Measurements from ENCODE around the gene PFDN2.
A peak's percentile ranks its signal among the peaks of the same experiment; 100 is the strongest.

The PFDN2 gene

DNA sequence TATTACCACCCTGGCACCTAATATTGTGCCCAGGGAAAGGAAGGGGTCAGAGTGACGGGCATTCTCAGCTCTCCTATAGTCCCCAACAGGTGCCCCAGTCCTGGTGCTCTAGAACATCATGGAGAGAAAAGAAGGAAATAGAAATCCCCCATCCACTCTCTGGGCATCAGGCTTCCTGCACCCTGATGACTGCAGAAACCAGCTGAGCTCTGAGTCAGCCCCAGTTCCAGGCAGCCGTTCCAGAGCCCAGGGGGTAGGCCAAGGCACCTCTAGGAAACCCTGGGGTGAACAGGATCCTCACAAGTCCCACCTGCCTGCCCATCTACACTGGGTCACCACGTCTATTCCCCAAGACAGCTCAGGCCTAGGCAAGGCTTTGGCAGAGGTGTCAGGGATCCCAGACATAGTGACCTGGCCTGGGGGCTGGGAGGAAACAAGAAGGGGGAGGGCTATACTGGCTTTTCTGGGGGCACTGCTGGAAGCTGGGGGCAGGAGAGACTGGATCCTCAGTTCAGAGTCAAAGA is 29.2 kb downstream of the PFDN2 start (continued):
- TF ChIP-seq ZNF639 (tag by site-specific recombination; IDR thresholded peaks at IDR 0.05) (no peak), FEZF1 (tag by site-specific recombination; IDR thresholded peaks at IDR 0.05) (no peak), ZBTB1 (tag by site-specific recombination; IDR thresholded peaks at IDR 0.05) (no peak), ZNF37A (tag by site-specific recombination; IDR thresholded peaks at IDR 0.05) (no peak), SP7 (tag by site-specific recombination; IDR thresholded peaks at IDR 0.05) (no peak), ZNF621 (tag by site-specific recombination; IDR thresholded peaks at IDR 0.05) (no peak), ZBTB8A (tag by site-specific recombination; IDR thresholded peaks at IDR 0.05) (no peak), ZNF580 (tag by site-specific recombination; IDR thresholded peaks at IDR 0.05) (no peak), ZNF768 (tag by site-specific recombination; IDR thresholded peaks at IDR 0.05) (no peak)
- TF ChIP-seq, protein P1, sequence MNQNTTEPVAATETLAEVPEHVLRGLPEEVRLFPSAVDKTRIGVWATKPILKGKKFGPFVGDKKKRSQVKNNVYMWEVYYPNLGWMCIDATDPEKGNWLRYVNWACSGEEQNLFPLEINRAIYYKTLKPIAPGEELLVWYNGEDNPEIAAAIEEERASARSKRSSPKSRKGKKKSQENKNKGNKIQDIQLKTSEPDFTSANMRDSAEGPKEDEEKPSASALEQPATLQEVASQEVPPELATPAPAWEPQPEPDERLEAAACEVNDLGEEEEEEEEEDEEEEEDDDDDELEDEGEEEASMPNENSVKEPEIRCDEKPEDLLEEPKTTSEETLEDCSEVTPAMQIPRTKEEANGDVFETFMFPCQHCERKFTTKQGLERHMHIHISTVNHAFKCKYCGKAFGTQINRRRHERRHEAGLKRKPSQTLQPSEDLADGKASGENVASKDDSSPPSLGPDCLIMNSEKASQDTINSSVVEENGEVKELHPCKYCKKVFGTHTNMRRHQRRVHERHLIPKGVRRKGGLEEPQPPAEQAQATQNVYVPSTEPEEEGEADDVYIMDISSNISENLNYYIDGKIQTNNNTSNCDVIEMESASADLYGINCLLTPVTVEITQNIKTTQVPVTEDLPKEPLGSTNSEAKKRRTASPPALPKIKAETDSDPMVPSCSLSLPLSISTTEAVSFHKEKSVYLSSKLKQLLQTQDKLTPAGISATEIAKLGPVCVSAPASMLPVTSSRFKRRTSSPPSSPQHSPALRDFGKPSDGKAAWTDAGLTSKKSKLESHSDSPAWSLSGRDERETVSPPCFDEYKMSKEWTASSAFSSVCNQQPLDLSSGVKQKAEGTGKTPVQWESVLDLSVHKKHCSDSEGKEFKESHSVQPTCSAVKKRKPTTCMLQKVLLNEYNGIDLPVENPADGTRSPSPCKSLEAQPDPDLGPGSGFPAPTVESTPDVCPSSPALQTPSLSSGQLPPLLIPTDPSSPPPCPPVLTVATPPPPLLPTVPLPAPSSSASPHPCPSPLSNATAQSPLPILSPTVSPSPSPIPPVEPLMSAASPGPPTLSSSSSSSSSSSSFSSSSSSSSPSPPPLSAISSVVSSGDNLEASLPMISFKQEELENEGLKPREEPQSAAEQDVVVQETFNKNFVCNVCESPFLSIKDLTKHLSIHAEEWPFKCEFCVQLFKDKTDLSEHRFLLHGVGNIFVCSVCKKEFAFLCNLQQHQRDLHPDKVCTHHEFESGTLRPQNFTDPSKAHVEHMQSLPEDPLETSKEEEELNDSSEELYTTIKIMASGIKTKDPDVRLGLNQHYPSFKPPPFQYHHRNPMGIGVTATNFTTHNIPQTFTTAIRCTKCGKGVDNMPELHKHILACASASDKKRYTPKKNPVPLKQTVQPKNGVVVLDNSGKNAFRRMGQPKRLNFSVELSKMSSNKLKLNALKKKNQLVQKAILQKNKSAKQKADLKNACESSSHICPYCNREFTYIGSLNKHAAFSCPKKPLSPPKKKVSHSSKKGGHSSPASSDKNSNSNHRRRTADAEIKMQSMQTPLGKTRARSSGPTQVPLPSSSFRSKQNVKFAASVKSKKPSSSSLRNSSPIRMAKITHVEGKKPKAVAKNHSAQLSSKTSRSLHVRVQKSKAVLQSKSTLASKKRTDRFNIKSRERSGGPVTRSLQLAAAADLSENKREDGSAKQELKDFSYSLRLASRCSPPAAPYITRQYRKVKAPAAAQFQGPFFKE (tag by site-specific recombination; IDR thresholded peaks at IDR 0.05; ENCODE audit: borderline replicate concordance): no peak

DNA sequence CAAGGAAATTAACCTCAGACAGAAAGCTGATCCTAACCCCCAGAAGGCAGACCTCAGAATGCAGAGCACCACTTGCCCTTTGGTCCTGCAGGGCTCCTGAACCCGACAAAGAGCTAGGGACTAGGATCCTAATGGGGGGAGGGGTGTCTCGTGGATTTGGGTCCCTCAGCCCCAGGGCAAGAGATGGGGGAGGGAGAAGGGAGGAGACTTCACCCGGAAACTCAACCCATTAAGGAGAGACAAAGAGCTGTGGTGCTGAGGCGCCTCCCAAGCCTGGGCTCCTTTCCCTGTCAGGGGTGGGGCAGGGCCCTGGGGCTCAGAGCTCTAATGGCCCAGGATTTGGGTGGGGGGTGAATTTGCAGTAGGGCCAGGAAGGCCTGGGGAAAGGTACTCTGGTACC is 31.4 kb downstream of the PFDN2 start:
- H3K36me3 ChIP-seq (ENCODE audit: control insufficient read depth in 2 of 2, insufficient read depth in 1 of 2, low read length in 2 of 2): no peaks in the 10 kb centered on the region
- no peaks in the 10 kb centered on the region for H3K9me3 ChIP-seq (ENCODE audit: control insufficient read depth, insufficient read depth, low read depth, low read length)
- no peaks in the 10 kb centered on the region; the same call in 1 of the 2 replicates for H3K4me1 ChIP-seq (ENCODE audit: control insufficient read depth, insufficient read depth, low read length)
- ChIA-PET POLR2A (interaction anchor here (0.9 kb wide), 1 partner anchor 49 kb away, joined by 3 read pairs; no protein-coding TSS in a partner anchor), CTCF (interaction anchor here (0.6 to 2.5 kb wide), 3 partner anchors 11 to 1000 kb away, joined by 3 to 17 read pairs (median 4); partner anchors contain the start of gene KLHDC9)
- no peak overlapping the region for H3K4me3 ChIP-seq (ENCODE audit: low read depth, low read length)
- TF ChIP-seq KLF17 (tag by site-specific recombination; IDR thresholded peaks at IDR 0.05) (peak; percentile 63; the same call in 1 of the 2 replicates), TCF7L2 (IDR thresholded peaks at IDR 0.05; ENCODE audit: borderline replicate concordance, low read depth, low read length) (no peak), KLF1 (tag by site-specific recombination; IDR thresholded peaks at IDR 0.05) (peak; percentile 94)
- no peak overlapping the region for H3K27ac ChIP-seq (ENCODE audit: extremely low read depth, low read depth, low read length)

DNA sequence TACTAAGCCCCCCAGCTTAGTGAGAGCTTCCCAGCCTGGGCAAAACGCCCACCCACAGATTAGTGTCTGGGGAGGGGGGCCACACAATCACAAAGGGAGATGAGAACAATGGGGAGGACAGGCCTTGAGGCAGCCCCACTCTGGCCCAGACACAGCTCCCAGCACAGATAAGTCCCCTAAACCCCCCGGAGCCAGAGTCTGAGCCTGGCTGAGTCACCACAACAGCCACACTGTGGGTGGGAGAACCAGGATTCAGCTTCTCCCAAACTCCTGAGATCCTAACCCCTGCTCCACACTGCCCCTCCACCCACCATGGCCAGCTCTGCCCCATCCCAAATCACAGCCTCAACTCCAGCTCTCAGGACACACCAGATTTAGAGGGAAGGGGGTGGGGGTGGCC is 32.7 kb downstream of the PFDN2 start:
- no peak overlapping the region for H3K27ac ChIP-seq (ENCODE audit: extremely low read depth, low read depth, low read length)
- H3K36me3 ChIP-seq (ENCODE audit: control insufficient read depth in 2 of 2, insufficient read depth in 1 of 2, low read length in 2 of 2): no peaks in the 10 kb centered on the region
- no peaks in the 10 kb centered on the region; the same call in 1 of the 2 replicates for H3K4me1 ChIP-seq (ENCODE audit: control insufficient read depth, insufficient read depth, low read length)
- H3K4me3 ChIP-seq (ENCODE audit: low read depth, low read length): no peak overlapping the region
- H3K9me3 ChIP-seq (ENCODE audit: control insufficient read depth, insufficient read depth, low read depth, low read length): no peaks in the 10 kb centered on the region
- ChIA-PET CTCF (interaction anchor here (0.5 to 0.6 kb wide), 3 partner anchors 180 to 404 kb away, joined by 3 to 4 read pairs (median 3); no protein-coding TSS in a partner anchor), POLR2A (interaction anchor here (0.6 to 1.6 kb wide), 4 partner anchors 37 to 77 kb away, joined by 3 to 5 read pairs (median 3); partner anchors contain the start of gene F11R)
- TF ChIP-seq ZFHX2 (tag by site-specific recombination; conservative IDR thresholded peaks at IDR 0.05): peak; percentile 55; the same call in 1 of the 2 replicates
- TF ChIP-seq MZF1 (tag by site-specific recombination; IDR thresholded peaks at IDR 0.05; ENCODE audit: borderline replicate concordance): no peak
- TF ChIP-seq HOXD13 (CRISPR knock-in tag; IDR thresholded peaks at IDR 0.05; ENCODE audit: borderline replicate concordance): no peak
- no peak for TF ChIP-seq ZNF747 (tag by site-specific recombination; IDR thresholded peaks at IDR 0.05)
- peak; percentile 29; the same call in 1 of the 2 replicates for TF ChIP-seq EGR2 (tag by site-specific recombination; IDR thresholded peaks at IDR 0.05; ENCODE audit: low read depth)
- peak; percentile 39; the same call in 1 of the 2 replicates for TF ChIP-seq ZNF398 (tag by site-specific recombination; IDR thresholded peaks at IDR 0.05)
- peak; percentile 36 for TF ChIP-seq ZIC2 (tag by site-specific recombination; IDR thresholded peaks at IDR 0.05)
- no peak for TF ChIP-seq ZNF510 (tag by site-specific recombination; IDR thresholded peaks at IDR 0.05; ENCODE audit: insufficient replicate concordance)
- TF ChIP-seq ZNF707 (tag by site-specific recombination; IDR thresholded peaks at IDR 0.05): no peak

Measured in HEK293 (cell line).